NCI-H2196 (cell line): ENCODE measurements around the gene SLC9C2.
"Not testable (repeated sequence)": the region's sequence is repeated elsewhere in the genome, so short reads cannot be mapped to it uniquely, and the experiment has no call there.

Source experiments
- DNase-seq: peaks from one replicate; lab custom pipeline; 2025; ENCODE audit not compliant: unreplicated experiment; lab: John Stamatoyannopoulos, UW

Gene SLC9C2

DNA sequence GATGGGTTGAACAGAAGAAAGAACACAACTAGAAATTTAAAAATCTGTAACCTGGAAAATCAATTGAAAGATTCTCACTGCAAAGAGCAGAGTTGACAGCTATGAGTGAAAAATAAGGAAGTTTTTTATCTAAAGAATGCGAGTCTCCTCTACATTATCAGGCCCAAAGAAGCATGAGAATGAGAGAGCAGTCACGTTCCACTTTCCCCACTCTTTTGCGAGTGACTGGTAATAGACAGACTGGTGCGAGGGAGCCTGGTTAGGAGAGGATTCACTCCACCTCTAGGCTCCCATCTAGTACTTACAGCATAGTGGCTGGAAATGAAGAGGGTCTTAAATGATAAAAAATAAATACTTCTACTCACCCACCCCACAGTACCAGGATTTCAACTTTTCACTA, 73.8 kb downstream of the SLC9C2 start:
- DNase-seq: no peak

DNA sequence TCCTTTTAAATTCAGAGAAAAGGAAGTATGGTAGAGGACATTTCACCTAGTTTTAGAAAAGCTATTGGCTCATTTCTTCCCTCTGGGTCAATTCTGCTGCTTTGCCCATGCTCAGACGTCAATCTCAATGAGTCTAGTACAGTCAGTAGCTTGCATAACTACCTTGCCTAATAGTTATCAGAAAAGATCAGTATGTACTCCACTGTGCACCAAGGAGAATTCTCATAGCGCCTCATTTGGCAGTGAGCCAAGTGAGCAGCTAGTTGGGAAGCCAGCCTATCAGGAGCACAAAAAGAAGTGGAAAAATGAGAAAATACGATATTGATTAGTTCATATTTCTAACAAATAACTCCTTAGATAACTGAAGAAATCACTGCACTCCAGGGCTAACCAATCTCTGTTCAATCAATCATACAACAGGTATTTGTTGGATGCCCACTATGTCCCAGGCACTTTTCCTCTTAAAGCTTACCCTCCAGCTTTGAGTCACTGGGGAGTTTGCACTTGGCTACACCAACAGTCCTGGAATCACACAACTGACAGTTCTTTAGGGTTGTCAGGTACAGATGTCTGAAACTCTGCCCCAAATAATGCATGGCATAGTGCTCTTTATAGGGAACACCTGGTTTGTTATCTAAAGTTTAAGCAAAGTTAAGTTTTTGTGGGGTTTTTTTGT, 75.6 kb downstream of the SLC9C2 start:
- DNase-seq: no peak

DNA sequence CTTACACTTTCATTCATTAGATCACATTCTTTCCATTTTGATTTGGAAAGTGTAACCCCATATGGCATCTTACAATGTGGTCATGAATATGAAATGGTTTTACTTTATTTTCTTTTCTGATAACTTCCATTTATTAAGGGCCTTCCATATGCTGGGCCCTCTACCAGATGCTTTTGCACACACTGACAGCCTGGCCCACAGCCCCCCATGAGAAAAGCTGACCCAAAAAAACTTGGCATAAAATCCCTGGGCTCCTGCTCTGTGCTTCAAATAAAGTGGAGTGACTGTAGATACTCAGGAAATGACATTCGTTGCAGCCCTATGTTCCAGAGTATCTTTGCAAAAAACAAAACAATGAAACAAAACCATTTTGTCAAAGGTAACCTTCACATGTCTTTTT, 76.9 kb downstream of the SLC9C2 start:
- no peak for DNase-seq

DNA sequence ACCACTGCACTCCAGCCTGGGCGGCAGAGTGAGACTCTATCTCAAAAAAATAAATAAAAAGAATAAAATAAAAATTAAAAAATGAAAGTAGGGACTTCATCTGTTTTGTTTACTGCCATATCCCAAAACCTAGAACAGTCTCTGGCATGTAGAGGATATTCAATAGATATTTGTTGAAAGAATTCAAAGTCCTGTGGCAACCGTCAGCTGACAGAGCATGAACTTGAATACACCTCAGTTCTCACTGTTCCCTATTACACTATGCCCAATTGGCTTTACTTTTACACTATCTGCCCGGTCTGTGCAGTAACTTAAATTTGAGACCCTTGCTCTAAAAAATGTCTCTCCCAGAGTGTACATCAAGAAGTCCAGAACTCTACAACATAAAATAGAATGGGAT, 79.5 kb downstream of the SLC9C2 start:
- DNase-seq: no peak

DNA sequence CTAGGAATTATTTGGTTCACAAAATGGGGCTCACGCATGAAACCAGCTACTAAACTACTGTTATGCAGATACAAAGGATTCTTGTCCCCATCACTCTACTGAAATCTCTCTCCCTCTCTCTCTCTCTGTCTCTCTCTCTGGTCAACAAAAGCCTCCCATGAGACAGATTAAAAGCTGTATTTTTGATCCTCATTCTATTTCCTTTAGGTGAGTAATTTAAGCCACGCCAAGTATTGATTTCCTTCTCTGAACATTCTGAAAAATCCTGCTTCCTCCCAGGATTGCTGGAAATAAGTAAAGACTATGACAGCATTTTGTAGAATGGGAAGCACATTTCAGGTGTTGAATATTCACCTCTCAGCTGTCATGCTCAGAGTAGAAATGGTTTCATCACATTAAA, 82.1 kb downstream of the SLC9C2 start:
- no peak for DNase-seq

DNA sequence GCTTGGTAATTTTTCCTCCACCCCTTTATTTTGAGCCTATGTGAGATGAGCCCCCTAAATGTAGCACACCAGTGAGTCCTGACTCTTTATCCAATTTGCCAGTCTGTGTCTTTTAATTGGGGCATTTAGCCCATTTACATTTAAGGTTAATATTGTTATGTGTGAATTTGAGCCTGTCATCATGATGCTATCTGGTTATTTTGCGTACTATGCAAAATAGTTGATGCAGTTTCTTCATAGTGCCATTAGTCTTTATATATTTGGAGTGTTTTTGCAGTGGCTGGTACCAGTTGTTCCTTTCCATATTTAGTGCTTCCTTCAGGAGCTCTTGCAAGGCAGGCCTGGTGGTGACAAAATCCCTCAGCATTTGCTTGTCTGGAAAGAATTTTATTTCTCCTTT, 88.4 kb downstream of the SLC9C2 start:
- not testable (repeated sequence) for DNase-seq

DNA sequence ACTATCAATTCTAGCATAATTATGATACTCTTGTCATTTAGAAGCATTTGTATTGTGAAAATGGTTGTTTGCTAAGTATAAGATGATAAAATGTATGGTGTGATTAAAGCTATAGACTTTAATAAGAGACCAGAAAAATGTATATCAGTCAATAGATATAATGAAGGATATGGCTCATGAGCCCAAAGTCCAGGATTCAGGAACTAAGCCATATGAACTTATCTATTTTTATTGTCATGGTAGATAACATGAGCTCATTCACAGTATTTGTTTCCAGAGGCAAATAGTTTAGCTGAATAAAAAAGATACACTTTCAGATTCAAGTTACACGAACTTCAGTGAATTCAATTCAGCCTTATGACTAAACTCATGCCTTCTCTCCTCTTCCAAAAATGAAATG, 93.1 kb downstream of the SLC9C2 start:
- DNase-seq: no peak

DNA sequence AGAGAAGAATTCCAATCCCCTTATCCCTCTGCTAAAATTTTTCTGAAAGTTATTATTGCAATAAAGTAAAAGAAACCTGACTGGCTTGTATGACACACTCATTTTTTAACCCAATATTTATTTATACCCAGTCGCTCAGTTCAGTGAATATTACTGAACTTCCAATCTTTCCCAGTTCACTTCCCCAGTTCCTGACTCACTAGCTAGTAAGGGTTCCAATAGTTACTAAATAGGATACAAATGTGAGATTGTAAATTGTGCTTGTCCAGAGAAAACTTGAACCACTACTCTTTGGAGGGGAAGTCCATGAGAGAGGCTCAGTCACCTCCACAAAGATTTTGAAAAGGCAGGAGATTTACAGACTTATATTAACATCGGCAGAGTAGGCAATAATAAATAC, 94.3 kb downstream of the SLC9C2 start:
- DNase-seq: no peak

DNA sequence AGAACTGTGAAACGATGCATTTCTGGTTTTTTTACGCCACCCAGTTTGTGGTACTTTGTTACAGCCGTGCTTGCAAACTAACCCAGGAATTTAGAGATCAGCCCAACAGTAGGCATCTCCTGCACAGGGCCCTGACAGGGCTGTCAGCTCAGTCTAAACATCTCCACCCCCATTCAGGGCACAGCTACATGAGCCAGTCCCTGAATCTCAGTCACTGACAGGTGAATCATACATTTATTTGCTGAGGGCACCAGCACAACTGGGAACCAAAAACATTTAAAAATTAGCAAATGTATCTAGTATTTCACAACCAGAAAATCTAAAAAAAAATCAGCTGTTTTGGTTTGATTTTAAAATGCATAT, 95.0 kb downstream of the SLC9C2 start:
- DNase-seq: no peak

DNA sequence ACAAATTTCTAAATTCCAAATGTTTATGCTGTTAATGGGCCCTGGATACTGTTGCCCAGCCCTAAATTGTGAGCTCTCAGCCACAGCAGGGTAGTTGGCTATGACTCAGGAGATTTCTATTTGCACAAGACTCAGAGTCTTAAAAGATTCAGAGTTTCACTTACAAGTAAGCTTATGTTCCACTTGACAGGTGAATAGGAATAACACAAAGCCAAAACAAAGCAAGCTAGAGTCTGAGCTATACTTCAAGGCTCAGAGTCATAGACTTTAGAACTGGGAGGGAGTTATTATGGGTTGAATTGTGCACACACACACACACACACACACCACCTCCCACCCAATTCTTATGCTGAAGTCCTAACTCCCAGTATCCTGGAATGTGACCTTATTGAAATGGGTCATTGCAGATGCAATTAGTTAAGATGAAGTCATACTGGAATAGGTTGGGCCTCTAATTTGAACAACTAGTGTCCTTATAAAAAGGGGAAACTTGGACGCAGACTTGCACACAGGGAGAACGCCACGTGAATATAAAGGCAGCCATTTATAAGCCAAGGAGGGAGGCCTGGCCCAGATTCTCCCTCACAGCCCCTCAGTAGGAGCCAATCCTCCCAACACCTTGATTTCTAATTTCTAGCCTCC, 95.5 kb downstream of the SLC9C2 start:
- no peak for DNase-seq

DNA sequence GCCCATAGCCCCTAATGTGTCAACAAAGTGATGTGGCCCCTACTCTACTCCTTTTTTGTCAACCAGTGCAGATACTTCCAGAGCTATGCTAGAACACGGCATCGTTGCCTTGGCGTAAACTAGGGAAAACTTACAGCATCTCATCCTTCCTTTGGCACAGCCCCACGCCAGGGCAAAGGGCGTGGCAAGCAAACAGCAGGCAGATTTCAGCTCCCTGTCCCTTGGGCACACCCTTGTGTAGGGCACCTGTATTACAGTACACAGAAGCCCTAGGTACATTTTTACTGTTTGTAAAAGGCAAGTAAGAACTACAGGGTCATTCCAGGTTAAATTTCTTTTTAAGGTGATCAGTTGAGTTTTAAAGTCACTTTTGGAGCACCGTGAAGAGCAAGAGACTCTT, 96.4 kb downstream of the SLC9C2 start:
- no peak for DNase-seq

DNA sequence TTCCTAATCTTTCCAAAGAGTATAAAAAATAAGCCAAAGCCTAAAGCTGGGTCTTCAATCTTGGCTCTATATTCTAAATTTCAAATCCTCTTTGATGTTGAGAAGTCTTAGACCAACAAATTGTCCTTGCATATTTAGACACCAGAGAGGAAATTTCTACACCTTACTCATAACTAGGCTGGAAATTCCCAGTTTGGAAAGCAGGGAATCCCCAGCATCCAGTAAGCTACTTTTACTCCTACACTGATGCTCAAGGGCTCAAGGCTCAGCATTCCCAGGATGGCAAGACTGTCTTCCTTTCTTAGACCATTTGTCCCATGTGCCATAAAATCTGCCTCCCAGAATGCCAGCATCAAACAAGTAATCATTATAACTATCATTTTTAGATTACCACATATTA, 97.5 kb downstream of the SLC9C2 start:
- no peak for DNase-seq

DNA sequence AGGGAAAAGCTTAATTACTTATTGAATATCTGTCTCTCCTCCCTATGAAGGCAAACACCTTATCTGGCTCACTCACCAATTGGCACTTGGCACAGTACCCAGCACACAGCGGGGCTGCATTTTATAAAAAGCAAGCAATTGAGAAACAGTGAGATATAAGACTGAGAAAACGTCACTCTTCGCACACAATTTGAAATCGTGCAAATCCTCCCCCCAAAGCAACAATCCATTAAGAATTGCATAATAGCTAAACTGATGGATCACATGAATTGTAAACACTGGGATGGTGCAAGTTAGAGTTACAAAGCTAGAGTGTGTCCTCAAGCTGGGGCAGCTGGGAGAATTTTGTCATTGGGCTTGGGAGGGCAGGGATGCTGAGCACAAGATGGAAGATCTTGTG, 98.6 kb downstream of the SLC9C2 start:
- DNase-seq: no peak

DNA sequence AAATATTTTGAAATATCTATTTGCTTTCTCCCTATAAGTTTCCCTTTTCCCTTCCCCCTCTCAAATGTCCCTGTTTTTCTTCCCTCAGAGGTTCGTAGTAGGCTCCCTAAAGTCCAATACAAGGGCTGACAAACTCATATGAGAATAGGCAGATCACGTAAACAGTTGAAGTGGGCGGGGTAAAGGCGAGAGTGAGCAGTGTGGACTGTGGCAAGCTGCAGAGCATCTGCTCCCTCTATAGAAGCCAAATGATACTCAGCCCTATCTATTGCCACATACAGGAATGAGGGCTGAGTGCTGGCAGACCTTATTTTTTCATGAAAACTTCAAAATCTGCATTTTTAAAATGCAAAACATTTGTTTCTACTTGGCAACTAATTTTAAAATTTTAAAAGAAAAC, 99.5 kb downstream of the SLC9C2 start:
- no peak for DNase-seq

DNA sequence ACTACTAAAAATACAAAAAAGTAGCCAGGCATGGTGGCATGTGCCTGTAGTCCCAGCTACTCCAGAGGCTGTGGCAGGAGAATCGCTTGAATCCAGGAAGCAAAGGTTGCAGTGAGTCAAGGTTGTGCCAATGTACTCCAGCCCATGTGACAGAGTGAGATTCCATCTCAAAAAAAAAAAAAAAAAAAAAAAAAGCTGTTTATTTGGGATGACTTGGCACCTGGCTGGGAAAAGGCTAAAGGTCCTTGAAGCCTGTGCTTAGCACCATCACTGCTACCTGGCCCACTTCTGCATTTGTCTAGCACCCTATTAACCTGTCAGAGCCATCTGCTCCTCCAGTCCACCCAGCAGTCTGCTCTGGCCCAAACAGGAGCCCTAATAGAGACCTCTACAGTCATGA, 100.8 kb downstream of the SLC9C2 start:
- no peak for DNase-seq

DNA sequence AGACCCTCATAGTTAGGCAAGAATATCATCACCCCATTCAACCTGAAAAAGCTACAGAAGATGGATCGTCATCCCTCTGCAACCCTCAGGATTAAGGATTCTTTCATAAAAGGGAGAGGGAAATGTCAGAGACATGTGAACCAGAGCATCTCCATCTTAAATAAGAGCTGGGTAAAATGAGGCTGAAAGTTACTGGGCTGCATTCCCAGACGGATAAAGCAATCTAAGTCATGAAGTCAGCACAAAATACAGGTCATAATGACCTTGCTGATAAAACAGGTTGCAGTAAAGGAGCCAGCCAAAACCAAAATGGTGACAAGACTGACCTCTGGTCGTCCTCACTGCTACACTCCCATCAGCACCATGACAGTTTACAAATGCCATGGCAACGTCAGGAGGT, 103.1 kb downstream of the SLC9C2 start:
- no peak for DNase-seq

DNA sequence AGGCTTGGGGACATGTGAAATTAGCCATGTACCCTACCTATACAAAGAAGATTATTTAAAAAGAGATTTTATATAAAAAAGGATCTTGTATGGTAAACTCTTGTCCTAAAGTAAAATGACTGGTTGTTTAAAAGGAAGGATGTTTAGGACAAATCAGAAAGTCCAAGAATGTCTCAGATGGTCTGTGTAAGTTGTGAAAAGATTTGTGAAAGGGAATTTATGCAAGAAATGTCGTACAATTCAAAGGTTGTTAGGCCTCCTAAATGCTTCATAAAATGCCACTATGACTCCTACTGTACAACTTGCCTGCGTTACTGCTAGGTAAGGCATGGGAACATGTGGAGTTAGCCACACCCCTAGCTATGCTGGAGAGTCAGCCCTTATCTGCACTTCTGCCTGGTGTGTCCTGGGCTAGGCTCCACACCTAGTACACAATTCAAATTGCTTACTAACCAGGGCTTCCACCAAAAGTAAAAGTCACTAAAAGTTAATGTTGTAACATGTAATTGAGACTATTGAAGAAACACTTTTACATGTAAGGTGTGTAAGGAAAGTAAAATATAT, 106.0 kb downstream of the SLC9C2 start:
- DNase-seq: no peak

DNA sequence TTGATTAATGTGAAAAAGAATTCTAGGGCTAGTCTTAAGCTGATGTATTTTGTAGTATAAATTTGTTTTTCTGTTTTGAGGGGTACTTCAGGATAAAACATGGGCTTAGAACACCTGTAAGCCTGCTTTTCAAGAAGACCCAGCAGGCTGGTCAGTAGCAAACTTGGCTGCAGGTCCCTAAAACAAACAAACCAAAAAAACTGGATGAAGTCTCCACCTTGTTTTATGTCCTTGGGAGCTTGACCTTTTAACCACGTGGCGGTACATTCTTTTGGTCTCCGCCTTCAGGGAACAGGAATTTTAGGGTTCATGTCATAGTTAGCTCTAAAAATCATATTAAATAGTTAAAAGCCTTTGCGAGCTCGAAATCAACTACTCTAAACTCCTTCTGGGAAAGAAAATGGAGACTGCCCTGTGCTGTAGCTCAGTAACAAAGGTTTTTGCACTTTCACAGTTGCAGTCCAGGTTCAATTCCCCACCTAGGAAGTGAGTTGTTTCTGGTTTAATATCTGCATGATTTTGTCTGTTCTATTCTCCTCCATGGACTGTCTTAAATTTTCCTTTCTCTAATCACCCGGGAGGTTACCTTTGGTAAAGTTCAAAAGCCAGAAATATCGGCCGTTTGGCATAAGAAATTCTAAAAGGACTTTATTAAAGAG, 107.1 kb downstream of the SLC9C2 start:
- no peak for DNase-seq

DNA sequence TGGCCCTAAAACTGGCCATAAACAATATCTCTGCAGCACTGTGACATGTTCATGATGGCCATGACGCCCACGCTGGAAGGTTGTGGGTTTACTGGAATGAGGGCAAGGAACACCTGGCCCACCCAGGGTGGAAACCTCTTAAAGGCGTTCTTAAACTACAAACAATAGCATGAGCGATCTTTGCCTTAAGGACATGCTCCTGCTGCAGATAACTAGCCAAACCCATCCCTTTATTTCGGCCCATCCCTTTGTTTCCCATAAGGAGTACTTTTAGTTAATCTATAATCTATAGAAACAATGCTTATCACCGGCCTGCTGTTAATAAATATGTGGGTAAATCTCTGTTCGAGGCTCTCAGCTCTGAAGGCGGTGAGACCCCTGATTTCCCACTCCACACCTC, 109.7 kb downstream of the SLC9C2 start:
- not testable (repeated sequence) for DNase-seq

DNA sequence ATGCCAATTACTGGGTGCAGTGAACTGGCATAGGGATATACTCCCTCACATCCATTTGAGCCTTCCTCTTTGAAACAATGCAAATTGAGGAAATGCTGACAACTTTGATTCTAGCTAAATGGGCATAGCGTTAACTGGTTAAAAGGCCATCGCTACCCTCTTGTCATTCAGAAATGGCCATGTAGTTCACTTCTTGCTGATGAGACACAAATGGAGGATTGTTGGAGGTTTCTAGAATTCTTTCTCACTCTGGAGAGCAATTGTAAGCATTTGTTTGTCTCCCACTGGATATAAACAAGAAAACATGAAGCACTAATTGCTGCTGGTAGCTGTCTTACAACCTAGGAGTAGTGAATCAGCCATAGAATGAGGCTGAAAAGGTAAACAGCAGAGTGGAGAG, 111.4 kb downstream of the SLC9C2 start:
- no peak for DNase-seq

DNA sequence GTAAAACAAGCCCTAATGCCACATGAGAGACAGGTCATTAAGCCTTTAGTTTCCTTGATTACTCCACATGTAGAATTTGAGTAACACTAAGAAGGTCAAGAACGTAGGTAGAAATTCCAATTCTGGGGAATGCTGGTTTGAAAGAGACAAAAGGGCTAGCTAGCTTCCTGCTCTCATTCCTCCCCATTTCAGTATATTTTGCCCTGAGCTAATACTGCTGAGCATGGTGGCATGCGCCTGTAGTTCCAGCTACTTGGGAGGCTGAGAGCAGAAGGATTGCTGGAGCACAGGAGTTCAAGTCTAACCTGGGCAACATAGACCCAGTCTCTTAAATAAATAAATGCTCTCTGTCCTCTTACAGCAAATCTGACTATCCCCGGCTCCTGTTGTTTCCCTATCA, 112.9 kb downstream of the SLC9C2 start:
- DNase-seq: no peak

DNA sequence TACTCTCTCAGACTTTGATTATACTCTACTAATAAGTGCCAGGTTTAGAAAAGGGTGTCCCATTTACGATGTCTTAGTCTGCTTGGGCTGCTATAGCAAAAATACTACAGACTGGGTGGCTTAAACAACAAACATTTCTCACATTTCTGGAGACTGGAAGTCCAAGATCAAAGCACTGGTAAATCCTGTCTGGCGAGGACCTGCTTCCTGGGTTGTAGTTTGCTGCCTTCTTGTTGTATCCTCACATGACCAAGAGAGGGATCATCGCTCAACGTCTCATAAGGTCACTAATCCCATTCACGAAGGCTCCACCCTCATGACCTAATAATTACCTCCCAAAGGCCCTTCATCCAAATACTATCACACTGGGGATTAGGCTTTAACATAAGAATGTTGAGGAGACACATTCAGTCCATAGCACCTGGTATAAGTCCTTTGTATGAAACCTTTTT, 113.7 kb downstream of the SLC9C2 start:
- DNase-seq: no peak
